Stomach (tissue), 9 donors: ENCODE measurements around the gene NCKAP5. TPM values are rescaled to one million over a fixed set of nuclear protein-coding genes. Genes with fewer than 3 reads are reported as not detected.

Experiments
- DNase-seq, 2 donors: peaks; one replicate each; pipeline versions ENCODE4 v3.0.0 to v3.0.0-alpha.2; 2013 to 2019
- H3K27ac ChIP-seq, 5 donors: fragments of 200-600 bp in 4 of 5; sonication (generic) in 4 of 5; one replicate each; pipeline ENCODE4 v1.5.1; 2013 to 2019; ENCODE audit warnings: mild to moderate bottlenecking in 1 of 5, moderate library complexity in 1 of 5
- H3K27me3 ChIP-seq, 3 donors: fragments of 200-600 bp; sonication (generic); one replicate each; pipeline ENCODE4 v1.5.1; 2017 to 2019; ENCODE audit warnings: mixed run types in 1 of 3
- H3K36me3 ChIP-seq, 4 donors: fragments of 200-600 bp; sonication (generic); 1 replicate in 3 of 4; 2 replicates in 1 of 4; pipeline ENCODE4 v1.5.1; 2016 to 2019
- H3K4me1 ChIP-seq, 4 donors: fragments of 200-600 bp; sonication (generic); one replicate each; pipeline ENCODE4 v1.5.1; 2016 to 2019
- H3K4me3 ChIP-seq, 4 donors: fragments of 200-600 bp; sonication (generic) in 3 of 4; one replicate each; pipeline ENCODE4 v1.5.1; 2016 to 2019; ENCODE audit warnings: mild to moderate bottlenecking in 1 of 4
- H3K9me3 ChIP-seq, 4 donors: fragments of 200-600 bp; sonication (generic); one replicate each; pipeline ENCODE4 v1.5.1; 2016 to 2019
- CTCF ChIP-seq, 7 experiments: fragments of 450-650 bp in 4 of 7; fragments of 200-600 bp in 3 of 7; sonication (generic) in 3 of 7; IDR thresholded peaks; one replicate each; pipeline ENCODE4 v1.5.1; 2016 to 2019; ENCODE audit warnings: antibody characterized with exemption in 7 of 7, control low read depth in 2 of 7, mild to moderate bottlenecking in 1 of 7
- EP300 ChIP-seq: sonication (generic); formaldehyde crosslinking; IDR thresholded peaks from one replicate; pipeline ENCODE4 v1.6.1; 2017; ENCODE audit warnings: antibody characterized with exemption
- POLR2A ChIP-seq, 4 donors: fragments of 450-650 bp; IDR thresholded peaks; one replicate each; pipeline ENCODE4 v1.6.1; 2016; ENCODE audit warnings: antibody characterized with exemption in 4 of 4, control low read depth in 2 of 4, mild to moderate bottlenecking in 1 of 4, moderate library complexity in 1 of 4
- POLR2AphosphoS5 ChIP-seq, 3 donors: sonication (generic); formaldehyde crosslinking; IDR thresholded peaks; one replicate each; pipeline ENCODE4 v1.6.1; 2016; ENCODE audit warnings: antibody characterized with exemption in 3 of 3
- WGBS, 5 donors: extraction: QIAGEN DNeasy Blood & Tissue Kit in 3 of 5; methylation state at CpG; one replicate each; pipeline versions ENCODE4 v1.1.5 to v1.1.7; 2013 to 2018; 5-methylcytosine and 5-hydroxymethylcytosine counted together
- intact Hi-C: fragments of 100-400 bp; cut with DNase I; formaldehyde crosslinking; loops from one replicate; pipeline ENCODE4 v1.15.1; 2023; ENCODE audit warnings: low total_unique reads
- polyA plus RNA-seq, 3 donors: library from polyadenylated mRNA; stranded (reverse); fragments of 200-250 nt; gene quantifications; one replicate each; pipeline ENCODE4 v1.2.3, GENCODE V29; 2013
- total RNA-seq, 5 donors: library from RNA; depleted of rRNA; stranded (reverse); fragments of >200 nt; gene quantifications; one replicate each; pipeline versions ENCODE4 v1.1.0 to v1.2.3, GENCODE V29; 2014 to 2016
- donor health status: healthy with polysubstance abuse.
- donor health status: Bipolar disorder and iron deficiency.
- donor health status: healthy.

The NCKAP5 gene
- total and polyA plus RNA-seq, 8 donors, result 0.58 to 8.0 (median 1.6) TPM; not detected in 1

GRCh38 chr2:133352719-133353118 lies 215.5 kb downstream of the NCKAP5 start:
- H3K9me3 ChIP-seq, result no peaks in the 10 kb centered on the region
- DNase-seq, result peak in 1 of 2 donors; percentile 70
- no peak overlapping the region for H3K27ac ChIP-seq
- no peaks in the 10 kb centered on the region for H3K27me3 ChIP-seq
- intact Hi-C loops, result no loop called here
- 33 to 87% (median 63%) methylated on average over 1 of the region's 1 CpG for WGBS, 5 donors
- H3K4me1 ChIP-seq, result no peaks in the 10 kb centered on the region
- TF ChIP-seq EP300 (no peak), POLR2A (IDR thresholded peaks at IDR 0.05) (no peak), CTCF (IDR thresholded peaks at IDR 0.05) (no peak), POLR2AphosphoS5 (IDR thresholded peaks at IDR 0.05) (no peak)
- no peak overlapping the region for H3K4me3 ChIP-seq
- H3K36me3 ChIP-seq, result no peaks in the 10 kb centered on the region

GRCh38 chr2:133346654-133347053 lies 221.6 kb downstream of the NCKAP5 start:
- WGBS, 5 donors, result 66 to 81% (median 73%) methylated on average over 4 of the region's 4 CpGs
- no peaks in the 10 kb centered on the region for H3K27me3 ChIP-seq
- TF ChIP-seq POLR2A (IDR thresholded peaks at IDR 0.05), result no peak
- TF ChIP-seq CTCF (IDR thresholded peaks at IDR 0.05), result no peak
- TF ChIP-seq POLR2AphosphoS5 (IDR thresholded peaks at IDR 0.05), result no peak
- no peak for TF ChIP-seq EP300
- no peak overlapping the region for H3K4me3 ChIP-seq
- intact Hi-C loops, result no loop called here
- H3K9me3 ChIP-seq, result no peaks in the 10 kb centered on the region
- H3K4me1 ChIP-seq, result no peaks in the 10 kb centered on the region
- DNase-seq, result no peak
- H3K27ac ChIP-seq, result no peak overlapping the region
- H3K36me3 ChIP-seq, result no peaks in the 10 kb centered on the region

- H3K4me3 ChIP-seq, result no peak overlapping the region
- 87 to 97% (median 93%) methylated on average over 1 of the region's 1 CpG for WGBS, 5 donors
- intact Hi-C loops, result no loop called here
- H3K36me3 ChIP-seq, result no peaks in the 10 kb centered on the region
- DNase-seq, result no peak
- H3K4me1 ChIP-seq, result no peaks in the 10 kb centered on the region
- TF ChIP-seq EP300 (no peak), CTCF (IDR thresholded peaks at IDR 0.05) (no peak), POLR2AphosphoS5 (IDR thresholded peaks at IDR 0.05) (no peak), POLR2A (IDR thresholded peaks at IDR 0.05) (no peak)
- no peak overlapping the region for H3K27ac ChIP-seq
- H3K27me3 ChIP-seq, result no peaks in the 10 kb centered on the region
- no peaks in the 10 kb centered on the region for H3K9me3 ChIP-seq
Observed at GRCh38 chr2:133345638-133346037, 222.6 kb downstream of the NCKAP5 start.

GRCh38 chr2:133344849-133345248 lies 223.4 kb downstream of the NCKAP5 start:
- no peak for DNase-seq
- TF ChIP-seq POLR2A (IDR thresholded peaks at IDR 0.05) (no peak), CTCF (IDR thresholded peaks at IDR 0.05) (no peak), EP300 (no peak), POLR2AphosphoS5 (IDR thresholded peaks at IDR 0.05) (no peak)
- no peak overlapping the region for H3K4me3 ChIP-seq
- H3K36me3 ChIP-seq, result no peaks in the 10 kb centered on the region
- H3K27me3 ChIP-seq, result no peaks in the 10 kb centered on the region
- no peak overlapping the region for H3K27ac ChIP-seq
- no peaks in the 10 kb centered on the region for H3K9me3 ChIP-seq
- WGBS, 5 donors, result 86 to 88% (median 88%) methylated on average over 6 of the region's 6 CpGs
- intact Hi-C loops, result no loop called here
- no peaks in the 10 kb centered on the region for H3K4me1 ChIP-seq
